ENCODE data around the gene PGRMC1. TPM values are rescaled to one million over a fixed set of nuclear protein-coding genes. Genes with fewer than 3 reads are reported as not detected.

The PGRMC1 gene
- total RNA-seq, 1 donor from 2014 or later, result 16.1 TPM

DNA sequence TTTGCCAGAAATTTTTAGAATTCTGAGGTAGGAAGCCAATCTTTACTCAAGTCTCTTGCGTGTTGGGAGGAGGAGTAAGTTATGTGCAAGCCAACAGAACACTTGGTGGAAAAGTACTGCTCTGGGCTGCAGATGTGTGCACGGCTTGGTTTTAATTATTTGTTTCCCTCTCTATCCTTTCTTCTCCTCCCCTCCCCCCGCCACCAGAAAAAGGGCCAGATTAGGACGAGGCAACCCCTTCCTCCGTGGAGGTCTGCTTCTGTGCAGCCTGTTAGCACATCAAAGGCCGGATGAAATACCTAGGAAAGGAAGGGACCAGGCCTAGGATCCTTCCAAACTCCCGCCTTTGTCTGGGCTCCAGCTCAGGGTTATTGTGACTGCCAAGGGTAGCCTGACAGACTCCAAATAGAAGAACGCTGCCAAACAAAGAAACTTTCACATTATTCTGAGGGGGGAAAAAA, 1.0 kb upstream of the PGRMC1 start:
- Histone ChIP-seq H3K4me3 (peak overlapping the region; percentile 85), H3K4me1 (peaks cover 13% of the 10 kb centered on the region), H3K9me3 (replicated peaks) (no peaks in the 10 kb centered on the region), H3K27me3 (ENCODE audit: low read depth) (no peaks in the 10 kb centered on the region), H3K27ac (replicated peaks) (peak overlapping the region; percentile 85), H3K36me3 (no peaks in the 10 kb centered on the region)
- intact Hi-C loops (cut with micrococcal nuclease), result no loop called here
- DNase-seq, result no peak
- TF ChIP-seq, protein P1, sequence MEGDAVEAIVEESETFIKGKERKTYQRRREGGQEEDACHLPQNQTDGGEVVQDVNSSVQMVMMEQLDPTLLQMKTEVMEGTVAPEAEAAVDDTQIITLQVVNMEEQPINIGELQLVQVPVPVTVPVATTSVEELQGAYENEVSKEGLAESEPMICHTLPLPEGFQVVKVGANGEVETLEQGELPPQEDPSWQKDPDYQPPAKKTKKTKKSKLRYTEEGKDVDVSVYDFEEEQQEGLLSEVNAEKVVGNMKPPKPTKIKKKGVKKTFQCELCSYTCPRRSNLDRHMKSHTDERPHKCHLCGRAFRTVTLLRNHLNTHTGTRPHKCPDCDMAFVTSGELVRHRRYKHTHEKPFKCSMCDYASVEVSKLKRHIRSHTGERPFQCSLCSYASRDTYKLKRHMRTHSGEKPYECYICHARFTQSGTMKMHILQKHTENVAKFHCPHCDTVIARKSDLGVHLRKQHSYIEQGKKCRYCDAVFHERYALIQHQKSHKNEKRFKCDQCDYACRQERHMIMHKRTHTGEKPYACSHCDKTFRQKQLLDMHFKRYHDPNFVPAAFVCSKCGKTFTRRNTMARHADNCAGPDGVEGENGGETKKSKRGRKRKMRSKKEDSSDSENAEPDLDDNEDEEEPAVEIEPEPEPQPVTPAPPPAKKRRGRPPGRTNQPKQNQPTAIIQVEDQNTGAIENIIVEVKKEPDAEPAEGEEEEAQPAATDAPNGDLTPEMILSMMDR (IDR thresholded peaks at IDR 0.05; ENCODE audit: borderline replicate concordance), result no peak

DNA sequence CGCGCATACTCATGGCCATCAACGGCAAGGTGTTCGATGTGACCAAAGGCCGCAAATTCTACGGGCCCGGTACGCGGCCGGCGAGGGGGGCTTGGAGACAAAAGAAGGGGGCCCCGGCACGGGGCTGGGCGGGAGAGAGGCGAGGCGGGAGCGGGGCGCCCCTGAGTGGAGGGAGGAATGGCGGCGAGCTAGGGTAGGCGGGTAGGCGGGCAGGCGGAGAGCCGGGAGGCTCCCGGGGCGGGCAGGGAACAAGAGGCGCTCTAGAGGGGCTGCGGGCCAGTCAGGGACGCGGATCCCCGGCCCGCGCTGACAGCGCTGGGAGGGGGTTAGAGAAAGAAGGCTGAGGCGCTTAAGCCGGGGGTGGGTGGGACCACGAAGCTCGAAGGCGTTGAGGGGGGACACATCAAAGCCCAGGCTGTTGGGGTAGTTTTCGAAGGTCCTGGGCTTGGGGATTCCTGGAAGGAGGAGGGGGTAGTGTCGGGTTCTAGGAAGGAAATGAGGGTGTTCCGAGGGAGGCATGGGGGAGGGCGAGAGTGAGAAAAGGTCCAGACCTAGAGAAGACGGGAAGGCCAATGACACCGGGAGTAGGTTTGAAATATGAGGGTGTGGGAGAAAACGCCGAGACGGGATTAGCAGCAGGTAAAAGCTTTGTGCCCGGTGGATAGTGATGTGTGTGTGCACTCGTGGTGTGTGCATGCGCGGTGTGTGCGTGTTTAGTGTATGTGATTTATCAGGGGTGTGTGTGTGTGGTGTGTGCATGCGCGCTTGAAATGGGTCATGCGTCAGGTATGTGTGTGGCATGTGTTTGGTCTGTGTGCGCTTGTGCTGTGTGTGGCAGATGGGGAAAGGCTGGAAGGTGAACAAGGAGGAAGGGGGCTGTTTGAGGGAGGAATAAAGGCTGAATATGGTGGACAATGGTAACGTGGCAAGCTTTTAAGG, 807 bp downstream of the PGRMC1 start:
- Histone ChIP-seq H3K36me3 (no peaks in the 10 kb centered on the region), H3K4me3 (peak overlapping the region; percentile 85), H3K4me1 (peaks cover 13% of the 10 kb centered on the region), H3K27ac (replicated peaks) (peak overlapping the region; percentile 85), H3K9me3 (replicated peaks) (no peaks in the 10 kb centered on the region), H3K27me3 (ENCODE audit: low read depth) (no peaks in the 10 kb centered on the region)
- DNase-seq, result peak; percentile 20
- TF ChIP-seq, protein P1 (IDR thresholded peaks at IDR 0.05; ENCODE audit: borderline replicate concordance), result no peak
- intact Hi-C loops (cut with micrococcal nuclease), result no loop called here

DNA sequence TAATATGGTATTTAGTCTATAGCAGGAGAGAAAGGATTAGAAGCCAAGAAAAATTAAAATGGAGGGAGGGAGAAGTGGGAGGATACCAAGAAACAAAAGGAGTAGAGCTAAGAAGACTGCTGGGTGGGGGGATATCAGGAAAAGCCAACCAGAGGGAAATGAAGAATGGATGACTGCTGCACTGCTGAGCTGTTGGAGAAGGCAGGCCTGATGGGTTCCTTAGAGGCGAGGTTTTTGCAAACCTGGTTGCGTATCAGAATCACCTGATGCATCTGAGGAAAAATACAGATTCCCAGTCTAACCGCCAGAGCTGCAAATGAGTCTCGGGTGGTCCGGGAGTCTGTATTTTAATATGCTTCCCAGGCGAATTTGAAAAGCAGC, 1.5 kb downstream of the PGRMC1 start:
- peak overlapping the region; percentile 85 for H3K4me3 ChIP-seq
- H3K27ac ChIP-seq (replicated peaks), result no peak overlapping the region
- DNase-seq, result no peak
- H3K9me3 ChIP-seq (replicated peaks), result no peaks in the 10 kb centered on the region
- TF ChIP-seq, protein P1 (IDR thresholded peaks at IDR 0.05; ENCODE audit: borderline replicate concordance), result no peak
- peaks cover 13% of the 10 kb centered on the region for H3K4me1 ChIP-seq
- H3K27me3 ChIP-seq (ENCODE audit: low read depth), result no peaks in the 10 kb centered on the region
- no peaks in the 10 kb centered on the region for H3K36me3 ChIP-seq
- intact Hi-C loops (cut with micrococcal nuclease), result no loop called here

DNA sequence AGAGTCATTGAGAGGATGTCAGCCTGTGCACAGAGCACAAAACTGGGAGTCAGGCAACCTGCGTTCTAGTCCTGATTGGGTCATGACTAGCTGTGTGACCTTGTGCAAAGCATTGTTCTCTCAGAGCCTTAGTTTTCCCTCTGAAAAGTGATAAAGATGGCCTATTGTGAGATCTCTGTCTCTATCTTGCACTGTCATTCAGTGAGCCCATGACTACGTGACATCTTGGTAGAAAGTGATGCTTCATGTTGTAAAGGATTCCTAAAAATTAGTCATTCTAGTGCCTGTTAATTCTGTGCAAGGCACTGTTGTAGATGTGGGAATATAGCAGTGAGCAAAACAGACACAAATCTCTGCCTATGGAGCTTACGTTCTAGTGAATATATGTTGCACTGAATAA, 2.5 kb downstream of the PGRMC1 start:
- no peak for DNase-seq
- no peaks in the 10 kb centered on the region for H3K36me3 ChIP-seq
- H3K4me1 ChIP-seq, result peaks cover 13% of the 10 kb centered on the region
- TF ChIP-seq, protein P1 (IDR thresholded peaks at IDR 0.05; ENCODE audit: borderline replicate concordance), result no peak
- peak overlapping the region; percentile 85 for H3K4me3 ChIP-seq
- H3K9me3 ChIP-seq (replicated peaks), result no peaks in the 10 kb centered on the region
- intact Hi-C loops (cut with micrococcal nuclease), result no loop called here
- no peaks in the 10 kb centered on the region for H3K27me3 ChIP-seq (ENCODE audit: low read depth)
- H3K27ac ChIP-seq (replicated peaks), result no peak overlapping the region

DNA sequence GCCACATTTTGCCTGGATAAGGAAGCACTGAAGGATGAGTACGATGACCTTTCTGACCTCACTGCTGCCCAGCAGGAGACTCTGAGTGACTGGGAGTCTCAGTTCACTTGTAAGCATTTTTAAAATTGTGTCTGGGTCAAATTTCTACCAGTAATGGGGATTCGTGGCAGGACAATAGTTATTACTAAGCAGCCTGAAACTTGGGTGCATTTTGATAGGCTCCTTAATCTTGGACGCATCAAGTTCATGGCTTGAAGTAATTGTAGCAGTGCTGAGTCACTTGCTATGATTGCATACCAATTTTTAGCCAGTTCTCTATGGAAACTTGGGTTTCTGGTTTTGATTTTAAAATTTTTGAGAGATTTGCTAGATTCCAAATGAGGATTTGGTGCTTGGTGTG, 4.3 kb downstream of the PGRMC1 start:
- H3K27me3 ChIP-seq (ENCODE audit: low read depth), result no peaks in the 10 kb centered on the region
- H3K4me1 ChIP-seq, result peaks cover 13% of the 10 kb centered on the region
- no peak for DNase-seq
- TF ChIP-seq, protein P1 (IDR thresholded peaks at IDR 0.05; ENCODE audit: borderline replicate concordance), result no peak
- H3K4me3 ChIP-seq, result no peak overlapping the region
- intact Hi-C loops (cut with micrococcal nuclease), result no loop called here
- H3K9me3 ChIP-seq (replicated peaks), result no peaks in the 10 kb centered on the region
- H3K36me3 ChIP-seq, result peaks cover 7% of the 10 kb centered on the region
- no peak overlapping the region for H3K27ac ChIP-seq (replicated peaks)
